ENCODE data around the gene MYH9.

Gene MYH9

DNA sequence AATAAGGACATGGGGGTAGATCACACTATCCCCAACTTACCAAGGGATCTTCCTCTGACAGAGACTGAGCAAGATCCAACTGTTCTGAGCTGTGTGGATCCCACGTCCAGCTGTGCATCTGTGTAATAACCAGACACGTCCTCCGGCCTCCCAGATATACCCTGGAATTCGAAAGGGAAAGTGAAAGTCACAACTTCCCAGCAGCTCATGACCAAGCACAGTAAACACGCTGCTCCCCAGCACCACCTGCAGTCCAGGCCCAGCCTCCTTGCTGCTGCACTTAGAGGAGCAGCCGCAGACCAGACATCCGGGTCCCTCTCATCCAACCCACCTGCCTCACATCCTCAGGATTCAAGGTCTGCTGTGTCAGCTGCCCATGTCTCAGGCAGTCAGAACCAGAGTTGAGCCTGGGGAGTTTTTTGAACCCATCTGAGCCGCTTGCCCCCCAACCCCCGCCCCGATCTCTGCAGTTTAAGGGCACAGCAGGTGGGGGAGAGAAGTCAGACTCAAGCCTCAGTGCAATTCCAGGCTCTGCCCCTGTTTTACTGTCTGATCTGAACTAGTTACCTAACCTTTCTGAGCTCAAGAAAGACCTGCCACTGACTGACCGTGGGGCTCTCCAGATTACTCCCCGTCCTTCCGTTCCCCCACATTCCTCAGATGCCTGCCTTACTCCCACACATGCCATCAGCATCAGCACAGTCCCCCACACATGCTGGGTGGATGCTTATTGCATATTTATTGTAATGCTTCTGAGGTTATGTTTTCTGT lies 148.2 kb downstream of the MYH9 start, which contains the start of gene APOL2 (continued):
- TF ChIP-seq, protein P1, sequence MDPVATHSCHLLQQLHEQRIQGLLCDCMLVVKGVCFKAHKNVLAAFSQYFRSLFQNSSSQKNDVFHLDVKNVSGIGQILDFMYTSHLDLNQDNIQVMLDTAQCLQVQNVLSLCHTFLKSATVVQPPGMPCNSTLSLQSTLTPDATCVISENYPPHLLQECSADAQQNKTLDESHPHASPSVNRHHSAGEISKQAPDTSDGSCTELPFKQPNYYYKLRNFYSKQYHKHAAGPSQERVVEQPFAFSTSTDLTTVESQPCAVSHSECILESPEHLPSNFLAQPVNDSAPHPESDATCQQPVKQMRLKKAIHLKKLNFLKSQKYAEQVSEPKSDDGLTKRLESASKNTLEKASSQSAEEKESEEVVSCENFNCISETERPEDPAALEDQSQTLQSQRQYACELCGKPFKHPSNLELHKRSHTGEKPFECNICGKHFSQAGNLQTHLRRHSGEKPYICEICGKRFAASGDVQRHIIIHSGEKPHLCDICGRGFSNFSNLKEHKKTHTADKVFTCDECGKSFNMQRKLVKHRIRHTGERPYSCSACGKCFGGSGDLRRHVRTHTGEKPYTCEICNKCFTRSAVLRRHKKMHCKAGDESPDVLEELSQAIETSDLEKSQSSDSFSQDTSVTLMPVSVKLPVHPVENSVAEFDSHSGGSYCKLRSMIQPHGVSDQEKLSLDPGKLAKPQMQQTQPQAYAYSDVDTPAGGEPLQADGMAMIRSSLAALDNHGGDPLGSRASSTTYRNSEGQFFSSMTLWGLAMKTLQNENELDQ (tag by site-specific recombination; IDR thresholded peaks at IDR 0.05; ENCODE audit: low read depth) = no peak
- TF ChIP-seq ZNF561 (tag by site-specific recombination; IDR thresholded peaks at IDR 0.05; ENCODE audit: borderline replicate concordance) (peak; percentile 55; the same call in 1 of the 2 replicates), ZNF664 (tag by site-specific recombination; IDR thresholded peaks at IDR 0.05) (no peak), YY1 (tag by site-specific recombination; IDR thresholded peaks at IDR 0.05) (no peak), ZFP3 (tag by site-specific recombination; IDR thresholded peaks at IDR 0.05; ENCODE audit: low read depth) (no peak), ZNF133 (tag by site-specific recombination; IDR thresholded peaks at IDR 0.05) (no peak), ZNF768 (tag by site-specific recombination; IDR thresholded peaks at IDR 0.05) (no peak; the same call in 1 of the 2 replicates), KLF16 (tag by site-specific recombination; IDR thresholded peaks at IDR 0.05) (no peak; the same call in 1 of the 2 replicates), GFI1B (tag by site-specific recombination; IDR thresholded peaks at IDR 0.05) (no peak), RBAK (tag by site-specific recombination; IDR thresholded peaks at IDR 0.05) (no peak), ZNF184 (tag by site-specific recombination; IDR thresholded peaks at IDR 0.05) (no peak), CTCF (tag by site-specific recombination; IDR thresholded peaks at IDR 0.05) (peak; percentile 90), ZNF121 (tag by site-specific recombination; IDR thresholded peaks at IDR 0.05) (no peak), BCL11B (tag by site-specific recombination; IDR thresholded peaks at IDR 0.05; ENCODE audit: low read depth) (no peak), SALL2 (tag by site-specific recombination; IDR thresholded peaks at IDR 0.05; ENCODE audit: borderline replicate concordance) (no peak), ZNF785 (tag by site-specific recombination; IDR thresholded peaks at IDR 0.05) (no peak), ZBTB8A (tag by site-specific recombination; IDR thresholded peaks at IDR 0.05) (no peak), ZNF843 (tag by site-specific recombination; IDR thresholded peaks at IDR 0.05) (no peak), ZNF621 (tag by site-specific recombination; IDR thresholded peaks at IDR 0.05) (no peak), ZNF701 (tag by site-specific recombination; IDR thresholded peaks at IDR 0.05) (no peak), ZNF157 (tag by site-specific recombination; IDR thresholded peaks at IDR 0.05) (no peak), ZNF560 (tag by site-specific recombination; IDR thresholded peaks at IDR 0.05; ENCODE audit: borderline replicate concordance) (no peak), GLIS2 (tag by site-specific recombination; IDR thresholded peaks at IDR 0.05) (no peak), ZNF16 (tag by site-specific recombination; IDR thresholded peaks at IDR 0.05; ENCODE audit: low read depth) (no peak), ZNF10 (tag by site-specific recombination; IDR thresholded peaks at IDR 0.05) (no peak), ZNF677 (tag by site-specific recombination; IDR thresholded peaks at IDR 0.05) (no peak), ZNF274 (IDR thresholded peaks at IDR 0.05; ENCODE audit: low read length) (no peak), ZNF274 (tag by site-specific recombination; IDR thresholded peaks at IDR 0.05; ENCODE audit: borderline replicate concordance) (no peak), PRDM1 (tag by site-specific recombination; IDR thresholded peaks at IDR 0.05) (peak; percentile 80), HOXA7 (CRISPR knock-in tag; IDR thresholded peaks at IDR 0.05; ENCODE audit: borderline replicate concordance) (no peak), ZNF114 (tag by site-specific recombination; IDR thresholded peaks at IDR 0.05) (no peak)
- TF ChIP-seq, protein P2, sequence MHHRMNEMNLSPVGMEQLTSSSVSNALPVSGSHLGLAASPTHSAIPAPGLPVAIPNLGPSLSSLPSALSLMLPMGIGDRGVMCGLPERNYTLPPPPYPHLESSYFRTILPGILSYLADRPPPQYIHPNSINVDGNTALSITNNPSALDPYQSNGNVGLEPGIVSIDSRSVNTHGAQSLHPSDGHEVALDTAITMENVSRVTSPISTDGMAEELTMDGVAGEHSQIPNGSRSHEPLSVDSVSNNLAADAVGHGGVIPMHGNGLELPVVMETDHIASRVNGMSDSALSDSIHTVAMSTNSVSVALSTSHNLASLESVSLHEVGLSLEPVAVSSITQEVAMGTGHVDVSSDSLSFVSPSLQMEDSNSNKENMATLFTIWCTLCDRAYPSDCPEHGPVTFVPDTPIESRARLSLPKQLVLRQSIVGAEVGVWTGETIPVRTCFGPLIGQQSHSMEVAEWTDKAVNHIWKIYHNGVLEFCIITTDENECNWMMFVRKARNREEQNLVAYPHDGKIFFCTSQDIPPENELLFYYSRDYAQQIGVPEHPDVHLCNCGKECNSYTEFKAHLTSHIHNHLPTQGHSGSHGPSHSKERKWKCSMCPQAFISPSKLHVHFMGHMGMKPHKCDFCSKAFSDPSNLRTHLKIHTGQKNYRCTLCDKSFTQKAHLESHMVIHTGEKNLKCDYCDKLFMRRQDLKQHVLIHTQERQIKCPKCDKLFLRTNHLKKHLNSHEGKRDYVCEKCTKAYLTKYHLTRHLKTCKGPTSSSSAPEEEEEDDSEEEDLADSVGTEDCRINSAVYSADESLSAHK (tag by site-specific recombination; IDR thresholded peaks at IDR 0.05) = no peak
- TF ChIP-seq, protein P3, sequence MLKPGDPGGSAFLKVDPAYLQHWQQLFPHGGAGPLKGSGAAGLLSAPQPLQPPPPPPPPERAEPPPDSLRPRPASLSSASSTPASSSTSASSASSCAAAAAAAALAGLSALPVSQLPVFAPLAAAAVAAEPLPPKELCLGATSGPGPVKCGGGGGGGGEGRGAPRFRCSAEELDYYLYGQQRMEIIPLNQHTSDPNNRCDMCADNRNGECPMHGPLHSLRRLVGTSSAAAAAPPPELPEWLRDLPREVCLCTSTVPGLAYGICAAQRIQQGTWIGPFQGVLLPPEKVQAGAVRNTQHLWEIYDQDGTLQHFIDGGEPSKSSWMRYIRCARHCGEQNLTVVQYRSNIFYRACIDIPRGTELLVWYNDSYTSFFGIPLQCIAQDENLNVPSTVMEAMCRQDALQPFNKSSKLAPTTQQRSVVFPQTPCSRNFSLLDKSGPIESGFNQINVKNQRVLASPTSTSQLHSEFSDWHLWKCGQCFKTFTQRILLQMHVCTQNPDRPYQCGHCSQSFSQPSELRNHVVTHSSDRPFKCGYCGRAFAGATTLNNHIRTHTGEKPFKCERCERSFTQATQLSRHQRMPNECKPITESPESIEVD (tag by site-specific recombination; IDR thresholded peaks at IDR 0.05) = no peak

Data from HEK293 (cell line).